Activated gamma-delta T cell treated with Interleukin-2 at 50 U/mL for 16 hours (primary cell): ENCODE results near the gene DPEP3.
A peak's percentile ranks its signal among the peaks of the same experiment; 100 is the strongest.
"Not testable (repeated sequence)": the region's sequence is repeated elsewhere in the genome, so short reads cannot be mapped to it uniquely, and the experiment has no call there.

Source experiments
- DNase-seq: peaks from one replicate; pipeline ENCODE4 v3.0.0-alpha.2; 2020

DPEP3 gene

GRCh38 chr16:67993207-67994039 is 13.1 kb upstream of the DPEP3 start:
- peak; percentile 81 for DNase-seq

DNA sequence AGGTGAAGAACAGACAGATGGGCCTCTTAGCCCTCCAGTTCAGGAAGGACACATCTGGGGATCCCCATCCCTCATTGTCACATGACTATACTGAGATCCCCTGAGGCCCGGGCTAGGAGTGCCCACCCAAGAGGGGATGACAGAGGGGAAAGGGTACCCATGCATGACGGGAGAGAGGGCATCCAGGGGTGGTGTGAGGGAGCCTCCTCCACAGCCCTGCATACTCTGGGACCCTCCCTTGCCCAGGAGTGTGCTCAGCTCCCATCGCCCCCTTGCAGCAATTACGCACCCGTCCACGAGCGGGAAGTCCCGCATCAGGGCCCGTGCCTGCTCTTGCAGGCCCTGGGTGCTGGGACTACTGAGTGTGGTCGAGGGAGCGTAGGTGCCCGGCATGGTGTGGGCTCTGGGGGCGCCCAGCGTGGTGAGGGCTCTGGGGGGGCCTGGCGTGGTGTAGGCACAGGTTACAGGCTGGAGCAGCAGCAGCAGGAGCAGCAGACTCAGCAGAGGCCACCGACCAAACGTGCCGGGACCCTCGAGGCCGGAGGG is 12.4 kb upstream of the DPEP3 start:
- DNase-seq: no peak

DNA sequence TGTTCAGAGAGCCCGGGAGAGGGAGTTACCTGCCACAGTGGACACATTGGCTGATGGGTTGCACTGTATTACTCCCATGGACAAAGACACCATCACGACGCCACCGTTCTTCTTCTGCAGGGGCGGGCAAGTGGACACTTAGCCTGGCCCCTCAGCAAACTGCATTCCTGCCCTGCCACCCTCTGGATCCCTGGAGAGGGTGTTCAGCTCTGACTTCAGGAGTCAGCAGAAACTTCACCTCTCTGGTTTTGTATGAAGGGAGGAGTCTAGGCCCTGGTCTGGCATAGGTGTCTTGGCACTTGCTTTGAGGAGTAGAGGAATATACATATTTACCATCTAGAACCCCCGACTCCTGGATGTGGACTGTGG is 9.7 kb upstream of the DPEP3 start:
- DNase-seq: no peak

DNA sequence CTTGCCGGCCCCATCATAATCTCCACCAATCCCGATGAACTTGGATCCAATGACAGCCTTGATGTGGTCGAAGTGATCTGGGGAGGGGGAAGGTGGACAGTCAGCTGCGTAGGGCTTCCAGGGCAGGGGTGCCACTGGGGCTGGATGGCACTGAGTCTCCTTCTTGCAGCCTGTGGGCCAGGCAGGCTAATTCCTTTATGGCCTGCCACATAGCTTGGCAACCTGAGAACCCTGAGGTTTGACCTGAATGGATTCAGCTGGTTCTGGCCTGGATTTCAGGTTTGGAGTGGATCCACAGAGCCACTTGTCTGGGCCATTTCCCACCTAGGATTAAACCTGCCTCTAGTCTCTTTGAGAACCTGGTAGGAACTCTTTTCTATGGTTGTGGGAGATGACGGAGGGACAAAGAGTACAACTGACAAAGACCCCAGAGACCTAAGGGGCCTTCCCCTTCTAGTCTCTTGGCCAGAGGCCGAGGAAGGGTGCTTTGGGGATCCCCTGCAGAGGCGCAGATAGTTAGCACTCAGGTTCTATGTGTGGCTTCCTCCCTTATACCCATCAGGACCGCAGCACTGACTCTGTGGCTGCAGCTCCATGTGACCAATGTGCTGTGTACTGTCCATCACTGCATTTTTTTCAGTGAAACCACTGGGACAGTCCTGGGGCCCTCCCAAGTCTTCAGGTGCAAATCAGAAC is 9.2 kb upstream of the DPEP3 start:
- no peak for DNase-seq

- DNase-seq: no peak
Observed at GRCh38 chr16:67988675-67989074, 8.4 kb upstream of the DPEP3 start.

DNA sequence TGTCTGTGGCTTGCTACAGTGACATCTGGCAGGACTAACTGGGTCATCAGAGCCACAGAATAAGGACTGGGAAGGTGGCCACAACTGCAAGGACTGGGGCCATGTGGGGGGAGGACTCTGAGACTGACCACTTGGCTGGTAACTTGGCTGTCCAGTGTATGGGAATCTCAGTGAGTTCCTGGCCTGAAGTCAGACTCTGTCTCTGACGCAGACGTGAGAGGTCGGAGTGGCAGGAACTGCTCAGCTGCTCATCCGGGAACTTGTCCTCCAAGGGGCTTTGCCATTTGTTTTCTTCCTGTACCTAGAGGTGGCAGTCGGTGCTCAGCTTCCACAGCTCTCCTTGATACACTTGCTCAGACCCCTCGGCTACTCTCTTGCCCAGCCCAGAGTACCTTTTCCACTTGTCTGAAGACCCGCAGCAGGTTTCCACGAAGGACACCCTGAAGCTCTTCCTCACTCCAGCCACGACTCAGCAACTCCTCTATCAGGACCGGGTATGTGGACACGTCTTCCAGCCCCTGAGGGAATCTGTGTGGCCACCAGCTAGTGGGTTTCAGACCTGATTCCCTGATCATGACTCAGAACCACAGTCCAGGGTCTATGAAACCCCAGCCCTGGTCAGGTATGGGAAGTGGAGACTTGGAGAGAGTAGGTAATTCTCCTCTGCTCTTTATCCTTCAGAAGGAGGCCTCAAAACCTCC is 7.3 kb upstream of the DPEP3 start:
- no peak for DNase-seq

DNA sequence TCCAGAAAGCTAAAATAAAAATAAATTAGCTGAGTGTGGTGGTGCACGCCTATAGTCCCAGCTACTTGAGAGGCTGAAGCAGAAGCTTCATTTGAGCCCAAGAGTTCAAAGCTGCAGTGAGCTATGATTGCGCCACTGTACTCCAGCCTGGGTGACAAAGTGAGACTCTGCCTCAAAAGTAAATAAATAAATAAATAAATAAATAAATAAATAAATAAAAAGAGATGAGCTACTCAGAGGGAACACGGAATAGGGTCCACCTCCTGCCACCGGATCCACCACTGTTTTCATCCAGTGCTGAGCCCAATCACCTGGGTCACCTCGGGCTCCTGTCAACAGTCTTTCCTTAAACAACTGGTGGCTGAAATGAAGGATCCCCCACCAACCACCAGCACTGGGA is 6.7 kb upstream of the DPEP3 start:
- no peak for DNase-seq

- DNase-seq: no peak
Observed at GRCh38 chr16:67982011-67982696, 1.9 kb upstream of the DPEP3 start.

DNA sequence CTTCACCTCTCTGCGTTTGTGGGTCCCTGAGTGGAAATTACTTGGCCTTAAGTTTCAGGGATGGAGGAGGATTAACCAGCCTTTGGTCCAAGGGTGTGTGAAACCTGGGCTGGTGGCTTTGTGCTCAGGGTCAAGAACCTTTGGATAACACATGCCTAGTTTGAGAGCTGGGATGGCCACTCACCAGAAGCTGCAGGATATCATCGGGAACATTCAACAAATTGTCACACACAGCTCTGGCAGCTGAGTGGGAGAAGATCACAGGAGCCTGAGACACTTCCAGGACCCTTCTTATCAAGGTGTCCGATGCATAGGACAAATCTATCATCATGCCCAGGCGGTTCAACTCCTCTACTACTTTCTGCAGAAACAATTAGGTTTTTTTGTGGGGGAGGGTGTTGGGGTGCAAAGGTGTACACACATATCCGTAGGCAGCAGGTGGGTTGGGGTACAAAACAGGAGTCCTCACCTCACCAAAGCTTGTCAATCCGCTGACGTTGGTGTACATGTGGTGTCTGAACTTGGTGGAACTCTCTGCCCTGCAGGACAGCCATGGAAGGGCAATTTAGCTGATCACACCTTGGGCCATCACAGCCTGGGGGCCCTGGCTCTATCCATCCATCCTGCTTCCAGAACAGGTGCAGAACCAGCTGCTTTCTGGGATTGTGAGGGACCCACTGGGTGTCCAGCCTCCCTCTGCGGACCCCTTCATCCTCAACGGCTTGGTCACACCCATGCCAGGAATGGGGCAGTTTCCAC is 2.7 kb downstream of the DPEP3 start:
- no peak for DNase-seq

DNA sequence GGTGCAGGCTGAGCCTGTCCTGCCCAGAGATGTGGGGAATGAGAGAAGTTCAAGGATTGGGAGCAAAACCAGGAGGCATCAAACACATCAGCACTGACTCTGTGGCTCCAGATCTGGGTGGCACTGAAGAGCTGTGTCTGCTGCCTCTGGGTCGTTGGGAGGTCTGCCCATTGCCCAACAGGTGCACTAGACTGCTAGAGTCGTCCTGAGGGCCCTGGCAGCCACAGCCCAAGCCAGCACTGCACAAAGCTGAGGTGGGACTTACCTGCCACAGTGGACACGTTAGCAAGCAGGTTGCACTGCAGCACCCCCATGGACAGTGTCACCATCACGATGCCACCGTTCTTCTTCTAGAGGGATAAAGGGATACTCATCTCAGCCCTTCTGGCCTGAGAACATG is 3.3 kb downstream of the DPEP3 start:
- DNase-seq: no peak

DNA sequence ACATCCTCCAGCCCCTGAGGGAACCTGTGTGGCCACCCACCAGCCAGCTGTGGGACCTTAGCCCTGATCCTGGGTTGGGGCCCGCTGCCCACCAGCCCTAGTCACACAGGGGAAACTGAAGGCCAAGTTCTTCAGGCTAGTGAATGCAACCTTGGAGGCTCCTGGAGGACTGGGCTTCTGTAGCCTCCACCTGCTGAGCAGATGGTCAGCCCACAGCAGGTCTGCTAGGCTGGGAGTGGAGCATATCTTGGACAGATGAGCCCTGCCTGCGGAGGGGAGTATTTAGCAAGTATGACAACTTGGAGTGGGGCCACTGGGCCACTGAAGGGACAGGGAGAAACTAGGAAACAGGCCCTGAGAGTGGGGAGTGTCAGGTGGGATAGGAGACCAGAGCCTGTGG is 4.1 kb downstream of the DPEP3 start:
- DNase-seq: no peak

- no peak for DNase-seq
Observed at GRCh38 chr16:67975321-67976105, 4.8 kb downstream of the DPEP3 start.

- not testable (repeated sequence) for DNase-seq
Observed at GRCh38 chr16:67972285-67972684, 8.0 kb downstream of the DPEP3 start.

GRCh38 chr16:67971111-67971510 is 9.2 kb downstream of the DPEP3 start:
- DNase-seq: no peak

DNA sequence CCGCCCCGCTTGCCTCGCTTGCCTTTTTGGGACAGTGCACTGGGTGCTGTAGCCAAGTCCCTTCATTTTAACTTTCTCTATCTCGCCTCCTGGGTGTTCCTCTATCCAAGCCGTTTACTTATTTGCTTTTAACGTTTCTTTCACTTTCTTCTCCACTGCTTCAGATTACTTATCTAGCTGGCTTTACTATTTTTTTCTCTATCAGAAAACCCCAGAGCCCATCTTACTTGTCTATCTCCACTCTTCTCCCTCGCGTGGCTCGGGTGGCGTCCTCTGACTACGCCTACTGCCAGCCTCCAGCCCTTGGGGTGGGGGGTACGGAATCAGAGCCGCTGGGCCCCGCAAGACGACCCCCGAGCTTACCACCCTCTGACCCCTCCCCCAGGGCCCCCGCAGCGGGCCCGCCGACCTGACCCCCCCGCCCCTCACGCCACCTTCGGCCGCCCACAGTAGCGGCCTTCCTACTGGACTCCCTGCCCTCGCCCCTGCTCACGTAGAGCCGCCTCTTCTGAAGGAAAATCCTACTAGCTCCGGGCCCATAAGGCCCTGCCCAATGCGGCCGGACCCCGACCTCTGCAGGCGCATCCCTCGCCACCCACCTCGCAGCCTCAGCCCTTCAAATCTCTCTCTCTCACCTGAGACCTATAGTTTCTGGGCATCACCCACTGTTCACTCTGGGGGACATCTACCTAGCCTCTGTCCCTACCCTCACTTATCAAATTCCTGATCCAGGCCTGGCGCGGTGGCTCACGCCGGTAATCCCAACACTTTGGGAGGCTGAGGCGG is 10.9 kb downstream of the DPEP3 start:
- DNase-seq: no peak

GRCh38 chr16:67968400-67969253 is 11.7 kb downstream of the DPEP3 start, which contains the start of gene SLC12A4:
TSS of gene SLC12A4 (minus strand) at chr16:67968637. CDS start at chr16:67968553, 84 bp downstream.
- DNase-seq: peak; percentile 79

DNA sequence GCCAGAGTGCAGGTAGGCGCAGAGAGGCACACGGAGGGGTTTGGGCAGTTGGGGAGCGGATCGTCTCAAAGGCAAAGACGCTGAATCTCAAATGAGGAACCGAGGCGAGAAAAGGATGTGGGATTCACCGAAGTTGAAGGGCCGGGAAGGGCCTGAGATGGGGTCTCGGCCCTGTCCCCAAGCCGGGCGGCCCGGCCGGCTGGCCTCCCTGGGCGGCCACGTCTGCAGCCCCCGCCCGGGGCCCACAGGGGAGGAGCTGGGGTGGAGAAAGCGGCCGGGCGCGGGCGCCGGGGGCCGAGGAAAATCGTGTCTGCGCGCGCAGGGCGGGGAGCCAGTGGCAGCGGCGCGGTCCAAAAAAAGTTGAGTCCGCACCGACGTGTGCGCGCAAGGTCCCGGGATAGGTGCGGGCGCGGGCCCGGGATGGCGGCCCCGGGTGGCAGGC is 12.3 kb downstream of the DPEP3 start:
- DNase-seq: no peak

DNA sequence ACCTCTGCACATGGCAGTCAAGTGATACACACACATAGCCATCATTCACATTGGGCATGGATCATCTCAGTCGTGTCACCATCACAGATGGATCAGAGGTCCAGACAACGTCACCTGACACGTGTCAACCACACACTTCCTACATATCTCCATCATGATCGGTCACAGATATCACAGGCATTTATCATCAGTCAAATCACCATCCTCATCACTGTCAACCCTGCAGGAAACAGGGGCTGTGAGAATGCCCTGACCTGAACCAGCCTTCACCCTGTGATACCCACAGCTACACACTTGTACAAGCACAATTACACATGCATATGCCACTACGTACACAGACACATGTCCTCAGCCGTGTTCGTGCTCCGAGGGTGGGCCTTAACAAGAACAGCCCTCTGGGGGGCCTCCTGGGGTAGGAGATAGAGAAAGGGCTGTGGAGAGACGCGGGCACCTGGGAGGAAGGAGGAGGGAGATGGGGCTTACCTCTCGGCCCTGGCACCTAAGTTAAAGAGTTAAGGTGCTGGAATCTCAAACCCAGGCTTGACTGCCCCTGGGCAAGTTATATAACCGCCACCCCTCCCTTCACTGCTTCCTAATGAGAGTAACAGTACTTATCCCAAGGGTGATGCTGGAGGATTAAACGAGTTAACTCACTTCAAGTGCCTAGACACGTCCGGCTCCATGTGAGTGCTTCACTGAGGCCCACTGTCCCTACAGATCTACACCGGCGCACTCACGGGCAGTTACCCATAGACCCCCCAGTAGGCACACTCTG is 12.9 kb downstream of the DPEP3 start:
- DNase-seq: no peak
